H1 (cell line): ENCODE results near the gene PRDX2. TPM values are rescaled to one million over a fixed set of nuclear protein-coding genes. Genes with fewer than 3 reads are reported as not detected.

Source experiments
- HDAC2 ChIP-seq, 2 experiments: fragments of 300-600 bp in 1 of 2; sonication (generic) in 1 of 2; IDR thresholded peaks; 2 replicates each; pipeline ENCODE4 v1.6.1; 2011 to 2012; ENCODE audit warnings: low read depth in 2 of 2, low read length in 2 of 2, mild to moderate bottlenecking in 2 of 2, moderate library complexity in 2 of 2, borderline replicate concordance in 1 of 2, inconsistent platforms in 1 of 2
- HDAC6 ChIP-seq: IDR thresholded peaks from one replicate; pipeline ENCODE4 v1.7.1; 2012; ENCODE audit warnings: low read depth, mild to moderate bottlenecking, inconsistent platforms, low read length, moderate library complexity
- JUN ChIP-seq: IDR thresholded peaks from 2 replicates; pipeline ENCODE4 v1.6.1; 2011; ENCODE audit warnings: low read depth, mild to moderate bottlenecking, improper control_type of control experiment, low read length
- JUND ChIP-seq: IDR thresholded peaks from 2 replicates; pipeline ENCODE4 v1.6.1; 2011; ENCODE audit warnings: mild to moderate bottlenecking, improper control_type of control experiment, low read length
- MAX ChIP-seq: IDR thresholded peaks from 2 replicates; pipeline ENCODE4 v1.6.1; 2012; ENCODE audit warnings: inconsistent platforms
- NRF1 ChIP-seq: IDR thresholded peaks from 2 replicates; pipeline ENCODE4 v1.6.1; 2011; ENCODE audit warnings: mild to moderate bottlenecking, low read depth, low read length, improper control_type of control experiment
- SP2 ChIP-seq: IDR thresholded peaks from 2 replicates; pipeline ENCODE4 v1.6.1; 2012; ENCODE audit warnings: mild to moderate bottlenecking, low read length, inconsistent platforms
- TCF12 ChIP-seq: IDR thresholded peaks from 2 replicates; pipeline ENCODE4 v1.6.1; 2011; ENCODE audit warnings: low read depth, mild to moderate bottlenecking, low read length
- polyA plus RNA-seq, 7 experiments: library from polyadenylated mRNA; depleted of rRNA in 3 of 7; stranded (reverse) in 5 of 7; unstranded in 2 of 7; fragments of >200 nt in 5 of 7; fragments of 200-250 nt in 2 of 7; gene quantifications; 1 replicate in 5 of 7; 2 replicates in 1 of 7; 4 replicates in 1 of 7; pipeline versions ENCODE4 v1.2.1 to v1.2.3, GENCODE V29; 2011 to 2013; ENCODE audit warnings: missing spikeins in 2 of 7, mixed read lengths in 2 of 7
- total RNA-seq: library from RNA; stranded (reverse); fragmentation: NEBNext Ultra II Directional; extraction: Animal tissue kit (Norgen Biotek cat#: 25700); gene quantifications from 2 replicates; pipeline ENCODE4 v1.2.1, GENCODE V29; 2021

PRDX2 gene
- total and polyA plus RNA-seq, 2 of the 8 experiments (the other 6 are each of a cell fraction or from before 2014, with no cell fraction given): 380 to 748 TPM

DNA sequence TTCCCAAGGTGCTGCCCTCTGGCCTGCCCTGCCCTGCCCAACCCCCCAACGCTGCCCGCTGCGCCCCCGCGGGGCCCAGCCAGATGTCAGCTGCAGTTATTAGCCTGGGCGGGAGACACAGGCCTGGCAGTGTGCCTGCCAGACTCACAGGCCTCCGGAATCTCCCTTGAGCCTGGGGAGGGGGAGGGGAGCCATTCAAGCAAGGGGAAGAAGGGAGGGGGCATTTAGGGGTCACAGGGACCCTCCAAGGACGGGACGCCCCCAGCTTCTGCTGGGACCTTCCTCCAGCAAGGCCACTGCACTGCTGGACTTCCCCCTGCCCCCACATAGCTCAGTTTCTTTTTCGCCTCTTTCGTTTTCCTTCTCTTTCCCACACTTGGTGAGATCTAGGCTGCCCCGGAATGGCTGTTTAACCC, 12.9 kb downstream of the PRDX2 start (continued):
- no peak for TF ChIP-seq NRF1
- TF ChIP-seq JUN: no peak
- no peak for TF ChIP-seq HDAC6
- TF ChIP-seq TCF12: peak; percentile 71; the same call in 1 of the 2 replicates
- TF ChIP-seq HDAC2 (IDR thresholded peaks at IDR 0.05; ENCODE audit: borderline replicate concordance in 1 of 2, low read depth in 2 of 2, low read length in 2 of 2): 0 out of 4 replicates have a peak, but pooled peaks of 1 of the 2 experiments have one; percentile 53
- no peak for TF ChIP-seq JUND
- TF ChIP-seq MAX: 0 out of 2 replicates have a peak, but pooled peaks have one; percentile 47
- no peak for TF ChIP-seq SP2
